GM18526 (cell line): ENCODE data around the gene PAFAH1B1.

Experiments used
- POLR2A ChIP-seq: IDR thresholded peaks from 3 replicates; pipeline ENCODE4 v1.6.1; 2011; ENCODE audit not compliant: insufficient read length; ENCODE audit errors: extremely low read depth

Gene PAFAH1B1

GRCh38 chr17:2582493-2582892 is 11.0 kb upstream of the PAFAH1B1 start:
- TF ChIP-seq POLR2A, result no peak

DNA sequence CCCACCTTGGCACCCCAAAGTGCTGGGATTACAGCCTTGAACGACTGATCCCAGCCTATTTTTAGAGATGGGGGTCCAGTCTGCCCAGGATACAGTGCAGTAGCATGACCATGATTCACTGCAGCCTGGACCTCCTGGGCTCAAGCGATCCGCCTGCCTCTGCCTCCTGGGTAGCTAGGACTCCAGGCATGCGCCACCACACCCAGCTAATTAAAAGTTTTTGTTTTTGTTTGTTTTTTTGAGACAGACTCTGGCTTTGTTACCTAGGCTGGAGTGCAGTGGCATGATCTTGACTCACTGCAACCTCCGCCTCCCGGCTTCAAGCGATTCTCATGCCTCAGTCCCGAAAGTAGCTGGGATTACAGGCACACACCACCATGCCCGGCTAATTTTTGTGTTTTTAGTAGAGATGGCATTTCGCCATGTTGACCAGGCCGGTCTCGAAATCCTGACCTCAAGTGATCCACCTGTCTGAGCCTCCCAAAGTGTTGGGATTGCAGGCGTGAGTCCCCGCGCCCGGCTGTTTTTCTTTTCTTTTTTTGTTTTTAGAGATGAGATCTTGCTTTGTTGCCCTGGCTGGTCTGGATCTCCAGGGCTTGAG is 2.3 kb upstream of the PAFAH1B1 start:
- TF ChIP-seq POLR2A, result no peak

DNA sequence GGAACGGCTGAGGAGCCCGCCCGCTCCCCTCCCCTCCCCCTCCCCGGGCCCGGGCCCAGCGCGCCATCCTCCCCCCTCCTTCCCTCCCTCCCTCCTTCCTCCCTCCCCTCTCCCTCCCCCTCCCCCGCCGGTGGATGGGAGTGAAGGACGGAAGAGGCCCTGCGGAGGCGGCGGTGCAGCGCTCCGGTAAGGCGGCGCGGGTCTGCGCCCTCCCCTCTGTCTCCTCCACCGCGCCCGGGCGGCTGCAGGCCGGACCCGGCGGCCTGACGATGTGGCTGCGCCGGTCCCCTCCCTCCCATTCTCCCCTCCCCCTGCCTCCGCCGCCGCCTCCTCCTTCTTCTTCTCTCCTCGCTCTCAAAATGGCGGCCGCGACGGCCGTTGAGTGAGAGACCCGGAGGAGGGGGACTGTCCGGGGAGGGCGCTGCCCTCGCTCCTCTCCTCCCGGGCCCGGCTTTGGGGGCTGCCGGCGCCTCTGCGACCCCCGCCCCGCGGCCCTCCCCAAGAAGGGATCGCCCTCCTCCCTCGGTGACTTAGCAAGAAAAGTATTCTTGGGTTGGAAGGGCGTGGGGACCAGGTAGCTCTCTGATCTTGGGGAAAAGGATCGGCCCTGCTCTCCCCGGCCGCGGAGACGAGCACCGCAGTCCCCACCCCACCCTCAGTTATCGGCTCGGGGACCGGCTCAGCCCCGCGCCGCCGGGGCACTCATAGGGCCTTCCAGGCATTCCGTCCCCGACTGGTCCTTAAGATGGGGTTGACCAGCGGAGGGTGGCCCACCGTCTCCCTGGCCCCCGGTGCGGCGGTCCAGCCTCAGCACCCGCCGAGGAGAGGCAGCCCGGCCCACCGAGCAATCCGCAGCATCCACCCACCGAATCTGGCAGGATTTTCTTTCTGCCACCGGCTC is 617 bp downstream of the PAFAH1B1 start:
- TF ChIP-seq POLR2A, result peak; percentile 28

- no peak for TF ChIP-seq POLR2A
Measured at GRCh38 chr17:2594722-2595599, 1.5 kb downstream of the PAFAH1B1 start.

- TF ChIP-seq POLR2A, result no peak
Measured at GRCh38 chr17:2595716-2596115, 2.3 kb downstream of the PAFAH1B1 start.

GRCh38 chr17:2598166-2598565 is 4.7 kb downstream of the PAFAH1B1 start:
- TF ChIP-seq POLR2A, result no peak

DNA sequence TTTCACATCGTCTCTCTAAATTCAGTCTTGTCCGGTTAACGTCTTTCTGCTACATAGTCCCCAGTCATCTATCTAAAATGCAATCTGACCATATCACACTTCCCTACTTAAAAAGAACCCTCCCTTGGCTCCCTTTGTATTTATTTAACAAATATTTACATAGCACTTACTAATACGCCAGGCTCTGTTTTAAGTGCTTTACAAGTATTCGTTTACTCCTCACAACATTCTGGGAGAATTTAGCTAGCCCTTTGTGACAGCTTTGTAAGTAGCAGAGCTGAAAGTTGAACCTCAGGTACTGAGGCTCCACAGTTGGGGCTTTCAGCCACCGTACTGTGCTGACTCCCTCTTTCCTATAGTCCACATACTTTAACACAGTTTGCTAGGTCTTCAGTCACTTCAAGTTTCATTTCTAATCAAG is 9.2 kb downstream of the PAFAH1B1 start:
- TF ChIP-seq POLR2A, result no peak

GRCh38 chr17:2608350-2608913 is 15.0 kb downstream of the PAFAH1B1 start:
- TF ChIP-seq POLR2A, result no peak

GRCh38 chr17:2609091-2609490 is 15.6 kb downstream of the PAFAH1B1 start:
- no peak for TF ChIP-seq POLR2A

- no peak for TF ChIP-seq POLR2A
Measured at GRCh38 chr17:2610195-2611175, 17.0 kb downstream of the PAFAH1B1 start.

- no peak for TF ChIP-seq POLR2A
Measured at GRCh38 chr17:2611627-2612026, 18.2 kb downstream of the PAFAH1B1 start.

GRCh38 chr17:2612630-2613029 is 19.2 kb downstream of the PAFAH1B1 start:
- TF ChIP-seq POLR2A, result no peak

DNA sequence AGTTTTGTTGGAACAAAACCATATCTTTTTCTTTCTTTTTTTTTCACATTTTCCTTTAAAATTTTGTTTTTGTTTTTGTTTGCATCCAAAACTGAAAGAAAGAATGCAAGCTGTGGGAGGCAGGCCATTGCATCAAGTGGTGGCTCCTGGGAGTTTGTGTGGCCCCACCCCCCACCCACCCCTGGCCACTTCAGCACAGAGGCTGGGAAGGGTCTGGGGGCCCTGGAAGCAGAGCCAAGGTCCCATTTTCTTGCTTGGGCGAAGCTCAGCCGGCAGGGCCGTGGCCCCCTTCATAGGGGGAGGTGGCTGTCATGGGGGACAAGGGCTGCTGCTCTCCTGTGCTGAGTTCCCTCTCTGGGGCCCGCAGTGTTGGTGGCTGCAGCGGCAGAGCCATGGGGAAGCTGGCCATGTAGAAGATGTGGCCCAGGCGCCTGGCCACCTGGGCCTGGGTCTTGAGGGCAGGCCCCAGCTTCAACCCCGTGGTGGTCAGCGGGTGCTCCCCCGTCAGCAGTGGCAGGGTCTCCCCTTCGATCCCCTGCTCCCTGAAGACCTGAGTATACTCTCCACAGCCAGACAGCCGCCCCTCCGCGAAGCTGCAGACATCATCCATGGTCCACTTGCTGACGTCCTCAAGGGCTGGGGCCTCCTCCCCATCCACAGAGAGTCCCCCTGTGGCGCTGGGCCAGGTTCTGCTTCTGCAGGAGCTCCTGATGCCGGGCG is 19.8 kb downstream of the PAFAH1B1 start:
- TF ChIP-seq POLR2A, result no peak

DNA sequence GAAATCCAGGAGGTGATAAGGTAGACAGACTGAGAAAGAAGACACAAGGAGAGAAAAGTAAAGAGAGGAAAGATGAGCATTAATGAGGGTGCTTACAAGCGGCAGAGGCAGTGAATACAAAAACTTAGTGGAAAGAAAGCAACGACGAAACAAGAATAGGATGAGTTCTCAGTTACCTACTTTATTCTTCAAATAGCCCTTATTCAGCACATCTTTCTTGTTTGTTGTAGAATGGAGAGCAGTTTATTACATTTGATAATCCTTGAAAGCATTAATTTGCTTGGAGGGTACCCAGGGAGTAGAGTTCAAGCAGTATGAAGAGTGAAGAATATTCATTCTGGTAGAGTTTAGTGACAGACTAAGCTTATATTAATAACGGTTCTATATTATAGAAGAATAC is 22.4 kb downstream of the PAFAH1B1 start:
- TF ChIP-seq POLR2A, result no peak

- no peak for TF ChIP-seq POLR2A
Measured at GRCh38 chr17:2621241-2621640, 27.8 kb downstream of the PAFAH1B1 start.
